ENCODE data around the gene CYSLTR2. TPM values are rescaled to one million over a fixed set of nuclear protein-coding genes. Genes with fewer than 3 reads are reported as not detected.

The CYSLTR2 gene
- total RNA-seq, 1 donor from 2014 or later = not detected

- no peak for DNase-seq (ENCODE audit: low read depth)
- no peak overlapping the region for H3K4me3 ChIP-seq (ENCODE audit: low read depth, low read length)
- TF ChIP-seq CTCF (conservative IDR thresholded peaks at IDR 0.05; ENCODE audit: low read depth, low read length) = no peak
These were observed 84.0 kb downstream of the CYSLTR2 start for GRCh38 chr13:48737689-48738088.

GRCh38 chr13:48738311-48738710 lies 84.6 kb downstream of the CYSLTR2 start:
- TF ChIP-seq CTCF (conservative IDR thresholded peaks at IDR 0.05; ENCODE audit: low read depth, low read length) = no peak
- H3K4me3 ChIP-seq (ENCODE audit: low read depth, low read length) = no peak overlapping the region
- no peak for DNase-seq (ENCODE audit: low read depth)

DNA sequence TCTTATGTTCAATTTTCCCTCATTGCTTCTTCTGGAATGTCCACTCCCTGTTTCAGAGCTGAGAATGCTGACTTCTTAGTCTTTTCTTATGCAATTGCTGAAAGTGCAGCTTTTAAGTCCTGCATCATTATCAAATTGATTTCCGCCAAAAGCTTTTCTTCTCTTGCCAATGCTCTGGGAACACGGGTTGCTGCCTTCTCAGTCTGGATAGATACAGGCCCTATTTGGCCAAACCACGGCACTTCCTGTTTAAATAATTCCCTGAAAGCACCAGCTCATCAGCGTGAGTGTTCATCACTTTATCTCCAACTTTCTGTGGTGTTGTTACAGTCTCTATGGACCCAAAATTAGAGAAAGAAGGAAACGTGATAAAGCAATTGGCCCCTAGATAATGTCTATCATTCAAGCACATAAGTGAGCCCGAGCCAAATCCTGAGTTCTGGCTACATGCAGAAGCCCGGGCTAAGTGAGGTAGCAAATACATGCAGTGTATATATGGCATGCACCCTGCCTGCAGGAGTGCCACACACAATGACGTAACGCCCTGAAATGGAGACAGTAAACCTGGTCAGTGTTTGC lies 85.7 kb downstream of the CYSLTR2 start:
- H3K4me3 ChIP-seq (ENCODE audit: low read depth, low read length) = no peak overlapping the region
- no peak for DNase-seq (ENCODE audit: low read depth)
- TF ChIP-seq CTCF (conservative IDR thresholded peaks at IDR 0.05; ENCODE audit: low read depth, low read length) = no peak

- TF ChIP-seq CTCF (conservative IDR thresholded peaks at IDR 0.05; ENCODE audit: low read depth, low read length) = no peak
- no peak for DNase-seq (ENCODE audit: low read depth)
- H3K4me3 ChIP-seq (ENCODE audit: low read depth, low read length) = no peak overlapping the region
These were observed 87.6 kb downstream of the CYSLTR2 start for GRCh38 chr13:48741377-48741776.

DNA sequence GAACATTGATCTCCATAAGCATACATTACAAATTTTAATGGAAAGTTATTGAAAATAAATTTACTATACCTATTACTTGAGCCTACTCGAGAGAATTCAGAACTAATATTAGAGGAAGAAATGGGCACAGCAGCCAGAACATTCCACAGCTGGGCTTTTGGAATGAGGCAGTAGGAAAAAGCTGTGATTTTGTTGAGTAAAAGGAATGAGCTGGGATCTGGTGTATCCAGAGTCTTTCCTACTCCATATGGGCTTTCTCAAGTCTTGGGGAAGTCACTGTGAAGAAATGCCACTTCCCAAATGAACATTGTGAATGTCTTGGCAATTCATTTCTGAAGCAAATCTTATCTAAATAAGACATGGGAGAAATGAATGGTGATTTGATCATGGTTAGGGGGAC lies 93.1 kb downstream of the CYSLTR2 start:
- no peak for TF ChIP-seq CTCF (conservative IDR thresholded peaks at IDR 0.05; ENCODE audit: low read depth, low read length)
- no peak for DNase-seq (ENCODE audit: low read depth)

DNA sequence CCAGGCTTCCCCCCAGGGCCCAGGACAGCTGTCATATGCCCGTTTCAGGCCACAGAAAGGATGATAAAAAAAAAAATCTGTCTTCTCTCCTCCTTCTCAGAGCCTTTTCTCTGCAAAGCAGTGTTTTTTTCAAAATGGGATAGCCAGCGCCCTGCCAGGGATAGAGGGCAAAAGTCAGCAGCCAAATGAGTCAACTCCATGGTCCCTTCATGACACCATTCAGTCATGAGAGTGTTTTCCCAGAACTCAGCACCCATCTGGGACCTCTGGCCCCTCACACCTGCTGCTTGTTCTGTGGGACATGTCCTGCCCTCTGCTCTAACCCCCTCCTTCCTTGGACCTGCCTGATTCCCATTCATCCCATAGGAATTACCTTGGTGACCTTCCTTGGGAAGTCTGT lies 95.0 kb downstream of the CYSLTR2 start:
- no peak overlapping the region for H3K4me3 ChIP-seq (ENCODE audit: low read depth, low read length)
- no peak for TF ChIP-seq CTCF (conservative IDR thresholded peaks at IDR 0.05; ENCODE audit: low read depth, low read length)
- DNase-seq (ENCODE audit: low read depth) = no peak

More for the DNA sequence above, 93.1 kb downstream of the CYSLTR2 start:
- H3K4me3 ChIP-seq (ENCODE audit: low read depth, low read length) = no peak overlapping the region

DNA sequence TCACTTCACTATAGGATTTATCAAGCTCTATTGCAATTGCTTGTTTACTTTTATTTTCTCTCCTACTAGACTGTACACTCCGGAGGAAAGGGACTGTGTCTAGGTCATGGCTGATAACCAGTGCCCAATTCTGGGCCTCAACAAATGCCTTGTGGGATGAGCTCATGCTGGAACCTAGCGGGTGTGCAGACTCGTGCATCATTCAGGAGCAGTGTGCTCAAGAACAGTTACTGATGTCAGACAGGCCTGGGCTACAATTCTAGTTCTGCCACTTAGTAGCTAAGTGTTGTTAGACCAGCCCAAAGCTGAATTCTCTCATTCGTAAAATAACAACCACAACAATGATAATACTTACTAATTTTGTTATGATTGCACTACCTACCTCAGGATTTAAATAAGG lies 95.4 kb downstream of the CYSLTR2 start:
- TF ChIP-seq CTCF (conservative IDR thresholded peaks at IDR 0.05; ENCODE audit: low read depth, low read length) = no peak
- DNase-seq (ENCODE audit: low read depth) = no peak
- no peak overlapping the region for H3K4me3 ChIP-seq (ENCODE audit: low read depth, low read length)
